Erythroblast (primary cell): ENCODE measurements around the gene MTG2.

ENCODE experiments used
- GATA1 ChIP-seq: IDR thresholded peaks from 2 replicates; pipeline ENCODE4 v1.6.1; 2011; ENCODE audit warnings: low read depth, mild to moderate bottlenecking, control low read depth, low read length, moderate library complexity
- POLR2A ChIP-seq: IDR thresholded peaks from 2 replicates; pipeline ENCODE4 v1.6.1; 2011; ENCODE audit warnings: mild to moderate bottlenecking, low read length

DNA sequence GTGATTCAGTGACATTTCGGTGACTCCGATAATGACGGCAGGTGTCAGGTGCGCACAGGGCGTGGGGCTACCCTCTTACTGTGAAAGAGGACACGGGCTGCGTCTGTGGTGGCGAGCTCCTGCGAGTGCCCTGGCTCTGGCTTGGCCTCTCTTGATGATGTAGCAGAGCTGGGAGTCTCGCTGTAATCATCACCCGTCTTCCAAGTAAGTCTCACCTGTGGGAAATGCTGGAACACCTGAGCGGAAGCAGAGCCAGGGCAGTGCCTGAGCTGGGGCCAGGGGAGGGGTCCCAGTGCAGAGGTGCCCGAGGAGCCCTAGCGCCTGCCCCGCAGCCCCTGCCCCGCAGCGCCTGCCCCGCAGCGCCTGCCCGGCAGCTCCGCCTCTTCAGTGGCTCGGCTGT is 60.3 kb downstream of the MTG2 start:
- TF ChIP-seq POLR2A (no peak), GATA1 (no peak)
